ENCODE results near the gene RIT1. TPM values are rescaled to one million over a fixed set of nuclear protein-coding genes. Genes with fewer than 3 reads are reported as not detected.

RIT1 gene
- total and polyA plus RNA-seq, 2 of the 8 experiments (the other 6 are each of a cell fraction or from before 2014, with no cell fraction given), result 25.3 to 26.8 TPM

GRCh38 chr1:155944444-155944799 is 33.3 kb upstream of the RIT1 start:
- no peak overlapping the region for H2AK5ac ChIP-seq (ENCODE audit: low read depth, low read length)
- no peak overlapping the region for H2BK20ac ChIP-seq (ENCODE audit: low read length)
- H4K20me1 ChIP-seq (replicated peaks in 1 of 2; ENCODE audit: control insufficient read depth in 1 of 2, insufficient read depth in 2 of 2, low read length in 2 of 2), result no peaks in the 10 kb centered on the region
- CTCF ChIA-PET (ENCODE audit: partially characterized antibody), result interaction anchor here (0.7 to 5.1 kb wide), 13 partner anchors 10 to 336 kb away, joined by 3 to 41 read pairs (median 4); partner anchors contain the start of genes ARHGEF2 and KHDC4
- H4K91ac ChIP-seq (replicated peaks; ENCODE audit: insufficient read length, low read length), result no peak overlapping the region
- no peak overlapping the region for H3K27ac ChIP-seq (ENCODE audit: low read depth, low read length)
- H4K5ac ChIP-seq (ENCODE audit: insufficient read length, low read depth, low read length), result no peak overlapping the region
- WGBS, 2 experiments (ENCODE audit: extremely low coverage in 1 of 2, insufficient coverage in 1 of 2, insufficient read length in 1 of 2, insufficient replicate concordance in 2 of 2, low coverage in 1 of 2, low lambda C conversion rate in 2 of 2, missing lambda C conversion rate in 1 of 2), result 73% methylated on average over 4 of the region's 6 CpGs; no CpG with 5 or more reads in 1 of the 2 experiments
- H3K56ac ChIP-seq (replicated peaks; ENCODE audit: insufficient read length, low read depth, low read length), result no peak overlapping the region
- no peak overlapping the region for H2BK120ac ChIP-seq (replicated peaks; ENCODE audit: low read depth, low read length)
- no peak for DNase-seq (ENCODE audit: low read depth in 1 of 2, low spot score in 2 of 2)
- POLR2A ChIA-PET (ENCODE audit: partially characterized antibody), result interaction anchor here (0.5 to 5.0 kb wide), 11 partner anchors 11 to 249 kb away, joined by 3 to 71 read pairs (median 7); partner anchors contain the start of genes KHDC4 and SLC25A44
- no peaks in the 10 kb centered on the region for H3K9me3 ChIP-seq (ENCODE audit: insufficient read depth in 2 of 2, low read depth in 1 of 2, low read length in 1 of 2)
- H3K18ac ChIP-seq (ENCODE audit: extremely low read depth, low read length), result no peak overlapping the region
- H3K9ac ChIP-seq (replicated peaks in 1 of 4; ENCODE audit: extremely low read depth in 1 of 4, low read depth in 3 of 4, low read length in 3 of 4), result no peak overlapping the region
- no peak overlapping the region for H4K8ac ChIP-seq (ENCODE audit: extremely low read depth, insufficient read depth, low read length)
- H3K23ac ChIP-seq (ENCODE audit: insufficient read length), result no peak overlapping the region
- H3K27me3 ChIP-seq (replicated peaks in 1 of 4; ENCODE audit: control insufficient read depth in 3 of 4, extremely low read depth in 1 of 4, insufficient read depth in 3 of 4, low read length in 3 of 4), result no peaks in the 10 kb centered on the region
- H3K36me3 ChIP-seq (ENCODE audit: control insufficient read depth in 2 of 4, insufficient read depth in 4 of 4, low read length in 3 of 4), result peaks cover 7 to 31% (median 11%) of the 10 kb centered on the region in 4 experiments; a peak in 7 of 8 replicates
- H2AFZ ChIP-seq (ENCODE audit: low read length), result no peak overlapping the region
- H2BK5ac ChIP-seq (ENCODE audit: low read depth, low read length), result no peak overlapping the region
- FAIRE-seq, result no peak
- no peak overlapping the region for H3K14ac ChIP-seq (ENCODE audit: insufficient read length)
- H2BK12ac ChIP-seq (ENCODE audit: low read depth, low read length), result no peak overlapping the region
- H3K4me1 ChIP-seq (replicated peaks in 1 of 4; ENCODE audit: control insufficient read depth in 3 of 4, insufficient read depth in 4 of 4, low read length in 3 of 4), result peaks cover 0 to 9% (median 4%) of the 10 kb centered on the region in 4 experiments; a peak in 5 of 7 replicates
- no peaks in the 10 kb centered on the region for H3K23me2 ChIP-seq (ENCODE audit: low read depth, low read length)
- H3K4me3 ChIP-seq (ENCODE audit: extremely low read depth in 1 of 4, insufficient read depth in 2 of 4, low read depth in 3 of 4, low read length in 4 of 4), result no peak overlapping the region
- H3K4ac ChIP-seq (replicated peaks; ENCODE audit: insufficient read length, low read depth, low read length), result no peak overlapping the region
- no peaks in the 10 kb centered on the region for H3K79me1 ChIP-seq (ENCODE audit: low read depth, low read length)
- no peak overlapping the region for H3K4me2 ChIP-seq (ENCODE audit: insufficient read depth in 1 of 2, low read depth in 2 of 2, low read length in 2 of 2)
- H2BK15ac ChIP-seq (ENCODE audit: low read length), result no peak overlapping the region
- no peaks in the 10 kb centered on the region for H3K79me2 ChIP-seq (ENCODE audit: control insufficient read depth in 1 of 2, insufficient read depth in 2 of 2, low read length in 2 of 2)
- no peak for TF ChIP-seq POU5F1 (IDR thresholded peaks at IDR 0.05; ENCODE audit: low read depth, low read length)
- TF ChIP-seq RFX5 (IDR thresholded peaks at IDR 0.05; ENCODE audit: borderline replicate concordance, low read depth, low read length), result no peak
- no peak for TF ChIP-seq MAFK (IDR thresholded peaks at IDR 0.05; ENCODE audit: low read depth, low read length)
- no peak for TF ChIP-seq KDM1A (IDR thresholded peaks at IDR 0.05; ENCODE audit: borderline replicate concordance, low read length)
- TF ChIP-seq TCF12 (IDR thresholded peaks at IDR 0.05; ENCODE audit: low read depth, low read length), result no peak
- TF ChIP-seq JUN (IDR thresholded peaks at IDR 0.05; ENCODE audit: low read depth, low read length), result no peak
- TF ChIP-seq GTF2F1 (IDR thresholded peaks at IDR 0.05; ENCODE audit: borderline replicate concordance, low read depth, low read length), result no peak
- no peak for TF ChIP-seq SP1 (IDR thresholded peaks at IDR 0.05; ENCODE audit: low read depth, low read length)
- no peak for TF ChIP-seq CEBPB (IDR thresholded peaks at IDR 0.05; ENCODE audit: low read depth, low read length)
- no peak for TF ChIP-seq EP300 (IDR thresholded peaks at IDR 0.05; ENCODE audit: borderline replicate concordance in 1 of 2, low read depth in 2 of 2, low read length in 2 of 2)
- TF ChIP-seq JUND (IDR thresholded peaks at IDR 0.05; ENCODE audit: low read length), result no peak
- TF ChIP-seq NANOG (IDR thresholded peaks at IDR 0.05; ENCODE audit: insufficient read depth, low read depth, low read length, poor library complexity, severe bottlenecking), result no peak
